GM04503 (cell line): ENCODE measurements around the gene NIFK.
"Not testable (repeated sequence)": the region's sequence is repeated elsewhere in the genome, so short reads cannot be mapped to it uniquely, and the experiment has no call there.

Source experiments
- DNase-seq: peaks from one replicate; pipeline ENCODE4 v3.0.0-alpha.2; 2012; ENCODE audit warnings: low read depth

The NIFK gene

GRCh38 chr2:121736462-121737336 lies at the start of gene NIFK:
TSS of gene NIFK (minus strand) at chr2:121736875. CDS start at chr2:121736850, 25 bp downstream.
- DNase-seq = peak; percentile 72

- DNase-seq = no peak
Measured at GRCh38 chr2:121783180-121783579, 46.5 kb upstream of the NIFK start.

GRCh38 chr2:121778741-121779487 lies 42.2 kb upstream of the NIFK start:
- no peak for DNase-seq

GRCh38 chr2:121777699-121778058 lies 41.0 kb upstream of the NIFK start:
- no peak for DNase-seq

DNA sequence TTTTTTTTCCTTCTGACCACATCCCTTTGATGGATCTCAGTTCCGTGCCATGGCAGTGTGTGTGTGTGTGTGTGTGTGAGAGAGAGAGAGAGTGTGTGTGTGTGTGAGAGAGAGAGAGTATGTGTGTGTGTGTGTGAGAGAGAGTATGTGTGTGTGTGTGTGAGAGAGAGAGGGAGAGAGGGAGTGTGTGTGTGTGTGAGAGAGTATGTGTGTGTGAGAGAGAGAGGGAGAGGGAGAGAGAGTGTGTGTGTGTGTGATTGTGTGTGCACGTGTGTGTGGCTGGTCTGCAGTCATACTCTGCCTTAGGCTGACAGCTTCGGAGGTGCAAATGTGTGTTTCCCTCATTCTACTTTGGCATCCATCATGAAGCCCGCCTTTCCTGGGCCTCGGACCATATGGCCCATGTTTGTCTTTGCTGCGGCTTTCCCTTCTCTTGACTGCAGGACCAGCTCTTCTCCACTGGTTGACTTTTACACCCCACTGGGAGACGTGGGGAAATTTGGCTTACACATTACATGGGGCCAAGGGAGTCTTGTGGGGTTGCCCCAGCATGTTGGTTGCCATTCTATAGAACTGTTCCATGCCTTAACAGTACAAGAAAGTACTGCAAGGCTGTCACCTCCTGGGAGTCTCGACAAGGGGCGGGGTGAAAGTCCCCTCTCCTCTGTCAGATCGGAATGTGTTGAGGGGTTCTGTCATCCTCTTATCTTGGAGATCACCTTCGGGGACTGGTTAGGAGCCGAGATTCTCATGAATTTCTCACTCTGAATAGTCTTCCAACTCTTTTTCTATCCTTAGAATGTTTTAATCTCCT lies 40.4 kb upstream of the NIFK start:
- DNase-seq = no peak

DNA sequence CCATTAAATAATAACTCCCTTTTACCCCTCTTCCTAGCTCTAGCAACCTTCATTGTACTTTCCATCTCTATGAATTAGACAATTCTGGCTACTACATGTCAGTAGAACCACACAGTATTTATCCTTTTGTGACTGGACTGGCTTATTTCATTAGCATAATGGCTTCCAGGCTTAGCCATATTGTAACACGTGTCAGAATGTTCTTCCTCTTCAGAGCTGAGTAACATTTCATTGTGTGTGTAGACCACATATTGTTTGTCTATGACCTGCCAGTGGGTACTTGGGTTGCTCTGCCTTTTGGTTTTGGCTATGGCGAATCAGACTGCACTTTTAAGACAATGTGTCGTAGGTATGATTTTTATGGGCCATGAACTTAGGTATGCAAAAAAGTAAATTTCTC lies 39.7 kb upstream of the NIFK start:
- DNase-seq = no peak

DNA sequence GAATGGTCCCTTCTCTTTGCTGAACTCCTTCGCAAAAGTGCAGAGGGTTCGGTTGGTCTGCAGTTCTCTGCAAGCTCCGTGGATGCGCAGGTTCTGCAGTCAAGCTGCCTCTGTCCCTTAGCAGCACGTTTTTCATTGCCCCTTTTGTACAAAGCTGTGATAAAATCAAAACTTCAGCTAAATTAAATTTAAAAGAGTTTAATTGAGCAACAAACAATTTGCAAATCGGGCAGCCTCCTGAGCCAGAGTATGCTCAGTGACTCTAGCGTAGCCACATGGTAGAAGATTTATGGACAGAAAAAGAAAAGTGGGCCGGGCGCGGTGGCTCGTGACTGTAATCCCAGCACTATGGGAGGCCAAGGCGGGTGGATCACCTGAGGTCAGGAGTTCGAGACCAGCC lies 37.6 kb upstream of the NIFK start:
- DNase-seq = no peak

- no peak for DNase-seq
Measured at GRCh38 chr2:121771976-121772742, 35.5 kb upstream of the NIFK start.

DNA sequence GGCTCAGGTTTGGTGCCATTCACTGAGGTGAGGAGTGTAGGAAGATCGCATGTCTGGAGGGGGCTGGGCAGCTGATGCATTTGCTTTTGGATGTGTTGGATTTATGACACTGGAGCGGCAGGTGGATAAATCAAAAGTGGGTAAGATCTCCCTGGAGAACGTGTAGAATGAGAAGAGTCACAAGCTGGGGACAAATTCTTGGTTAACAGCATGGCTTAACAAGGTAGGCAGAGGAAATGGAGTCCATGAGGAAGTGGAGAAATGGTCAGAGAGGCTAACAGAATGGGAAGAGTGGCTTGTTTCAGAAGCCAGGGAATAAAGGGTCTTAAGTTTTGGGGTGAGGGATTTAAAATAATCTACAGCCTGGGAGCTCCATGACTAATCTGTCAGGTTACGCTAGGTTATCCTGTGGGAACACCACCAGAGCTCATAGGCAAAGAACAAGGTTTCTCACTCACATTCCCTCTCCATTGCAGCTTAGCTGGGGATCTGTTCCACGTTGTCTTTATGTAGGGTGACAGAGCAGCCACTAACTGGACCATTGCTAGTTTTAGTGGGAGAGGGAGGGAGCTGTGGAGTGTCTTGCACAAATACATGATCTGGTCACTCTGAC lies 31.6 kb upstream of the NIFK start:
- no peak for DNase-seq

DNA sequence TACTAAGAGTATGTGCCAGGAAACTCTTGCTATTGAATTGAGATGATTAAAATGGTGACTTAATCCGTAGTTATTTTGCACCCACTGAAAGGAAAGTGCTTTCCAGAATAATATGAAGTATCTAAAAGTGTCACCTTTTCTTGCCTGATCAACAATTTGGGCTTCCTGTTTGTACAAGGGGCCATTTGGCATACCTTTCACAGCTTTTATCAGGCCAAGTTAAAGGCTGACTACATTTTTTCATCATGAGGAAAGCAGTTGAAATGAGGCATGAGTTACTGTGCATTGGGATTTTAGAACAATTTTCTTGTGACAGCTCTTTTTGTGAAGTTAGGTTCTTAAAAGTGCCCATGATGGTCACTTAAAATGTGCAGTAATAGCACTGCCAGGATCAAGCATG lies 29.9 kb upstream of the NIFK start:
- DNase-seq = no peak

GRCh38 chr2:121764681-121765228 lies 28.1 kb upstream of the NIFK start:
- no peak for DNase-seq

DNA sequence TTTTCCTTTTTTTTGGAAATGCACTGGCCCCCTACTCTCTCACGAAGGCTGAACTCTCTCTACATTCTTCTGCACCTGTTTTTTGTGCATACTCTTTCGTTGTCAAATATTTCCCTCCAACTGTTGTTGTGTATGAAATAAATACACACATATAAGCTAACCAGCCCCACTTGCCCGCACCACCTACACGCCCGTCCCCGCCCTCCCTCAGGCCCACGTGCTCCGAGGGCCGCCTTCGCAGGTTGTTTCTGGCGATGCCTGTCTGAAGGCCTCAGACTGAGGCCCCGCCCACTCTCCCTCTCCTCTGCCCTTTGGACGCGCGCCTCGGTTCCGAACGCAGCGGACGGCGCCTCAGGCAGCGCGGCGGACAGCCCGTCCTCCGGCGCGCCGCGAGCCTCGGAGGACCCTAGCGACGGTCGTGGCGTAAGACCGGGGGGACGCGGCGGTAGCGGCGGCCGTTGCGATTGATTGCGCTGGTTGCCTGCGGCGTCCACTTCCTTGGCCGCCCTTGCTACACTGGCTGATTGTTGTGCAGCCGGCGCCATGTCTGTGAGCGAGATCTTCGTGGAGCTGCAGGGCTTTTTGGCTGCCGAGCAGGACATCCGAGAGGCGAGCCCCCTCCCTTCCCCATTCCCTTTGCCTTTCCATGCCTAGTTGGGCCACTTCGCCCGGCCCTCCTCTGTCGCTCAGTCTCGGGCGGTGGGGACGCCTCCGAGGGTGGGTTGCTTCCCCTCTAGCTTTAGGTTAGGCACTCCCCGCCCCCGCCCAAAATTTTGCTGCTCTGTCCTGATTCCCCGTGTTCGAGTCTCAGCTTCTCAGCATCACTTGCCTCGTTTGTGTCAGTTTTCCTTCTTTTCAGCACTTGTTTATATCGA lies 18.8 kb upstream of the NIFK start, which contains the start of gene TSN:
TSN (plus strand) TSS at position 415 of the 875 bp plus-strand sequence; CDS start at position 544, 129 bp downstream.
- DNase-seq = peak; percentile 69

DNA sequence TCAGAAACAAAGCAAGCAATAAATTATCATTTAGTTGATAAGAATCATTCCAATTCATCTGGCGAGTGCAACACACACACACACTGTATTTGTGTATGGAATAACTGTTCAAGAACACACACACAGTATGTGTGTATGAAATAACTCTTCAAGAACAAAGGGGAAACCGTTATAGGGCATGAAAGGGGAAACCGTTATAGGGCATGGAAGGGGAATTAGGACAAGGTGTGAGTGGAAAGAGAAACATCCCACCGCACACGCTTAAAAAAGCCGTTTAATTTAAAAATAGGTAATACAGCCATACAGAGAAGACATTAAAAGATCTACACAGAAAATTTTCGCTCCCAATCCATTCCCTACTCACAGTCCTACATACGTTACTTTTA lies 18.2 kb upstream of the NIFK start:
- DNase-seq = no peak

GRCh38 chr2:121748202-121748601 lies 11.5 kb upstream of the NIFK start:
- no peak for DNase-seq

GRCh38 chr2:121746071-121746578 lies 9.4 kb upstream of the NIFK start:
- no peak for DNase-seq

GRCh38 chr2:121741450-121741849 lies 4.8 kb upstream of the NIFK start:
- DNase-seq = no peak

DNA sequence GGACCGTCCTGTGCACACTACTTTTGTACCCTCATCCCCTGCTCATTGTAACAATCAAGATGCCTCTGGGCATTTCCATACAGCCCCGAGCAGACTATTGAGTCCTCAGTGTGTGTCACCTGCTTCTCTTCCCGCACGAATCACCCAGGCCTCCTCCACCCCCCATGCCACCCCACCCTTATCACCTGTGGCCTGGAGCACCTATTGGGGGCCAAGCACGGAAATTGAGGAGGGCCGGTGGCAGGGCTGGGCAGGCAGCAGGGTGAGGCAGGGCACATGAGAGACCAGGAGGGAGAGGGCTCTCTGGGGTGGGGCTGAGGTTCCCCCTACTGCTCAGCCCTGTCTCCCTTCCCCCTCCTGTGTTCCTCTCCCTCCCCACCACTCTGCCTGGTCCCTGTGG lies 4.3 kb upstream of the NIFK start:
- no peak for DNase-seq

GRCh38 chr2:121736140-121736461 lies 574 bp downstream of the NIFK start:
- no peak for DNase-seq

DNA sequence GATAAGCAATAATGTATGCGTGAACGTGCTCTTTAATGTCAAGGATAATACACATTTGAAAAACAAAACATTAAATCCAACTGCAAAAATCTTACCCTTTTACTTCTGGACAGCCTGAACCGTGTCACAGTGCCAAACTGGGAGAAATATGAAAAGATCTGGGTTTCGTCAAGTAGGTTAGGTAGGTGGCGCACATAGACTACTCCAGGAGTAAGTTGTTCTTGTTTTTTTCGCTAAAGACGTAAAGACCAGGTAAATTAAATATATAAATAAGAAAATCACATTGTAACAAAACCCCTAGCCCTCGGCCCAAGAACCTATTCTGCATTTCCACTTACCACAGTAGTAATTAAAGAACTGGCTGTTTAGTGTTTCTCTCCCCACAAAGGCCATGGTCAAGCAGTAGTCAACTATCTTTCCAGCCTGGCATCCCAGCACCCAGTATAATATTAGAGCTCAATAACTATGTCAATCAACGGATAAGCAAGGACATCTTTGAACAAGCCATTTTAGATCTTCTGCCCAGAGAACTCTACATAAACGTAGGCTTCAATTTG lies 1.1 kb downstream of the NIFK start:
- DNase-seq = no peak

GRCh38 chr2:121734544-121734943 lies 2.1 kb downstream of the NIFK start:
- DNase-seq = not testable (repeated sequence)
